NCI-H748 (cell line): ENCODE measurements around the gene PRKCA.

Experiments
- DNase-seq: peaks from one replicate; lab custom pipeline; 2025; ENCODE audit not compliant: unreplicated experiment; lab: John Stamatoyannopoulos, UW

Gene PRKCA

DNA sequence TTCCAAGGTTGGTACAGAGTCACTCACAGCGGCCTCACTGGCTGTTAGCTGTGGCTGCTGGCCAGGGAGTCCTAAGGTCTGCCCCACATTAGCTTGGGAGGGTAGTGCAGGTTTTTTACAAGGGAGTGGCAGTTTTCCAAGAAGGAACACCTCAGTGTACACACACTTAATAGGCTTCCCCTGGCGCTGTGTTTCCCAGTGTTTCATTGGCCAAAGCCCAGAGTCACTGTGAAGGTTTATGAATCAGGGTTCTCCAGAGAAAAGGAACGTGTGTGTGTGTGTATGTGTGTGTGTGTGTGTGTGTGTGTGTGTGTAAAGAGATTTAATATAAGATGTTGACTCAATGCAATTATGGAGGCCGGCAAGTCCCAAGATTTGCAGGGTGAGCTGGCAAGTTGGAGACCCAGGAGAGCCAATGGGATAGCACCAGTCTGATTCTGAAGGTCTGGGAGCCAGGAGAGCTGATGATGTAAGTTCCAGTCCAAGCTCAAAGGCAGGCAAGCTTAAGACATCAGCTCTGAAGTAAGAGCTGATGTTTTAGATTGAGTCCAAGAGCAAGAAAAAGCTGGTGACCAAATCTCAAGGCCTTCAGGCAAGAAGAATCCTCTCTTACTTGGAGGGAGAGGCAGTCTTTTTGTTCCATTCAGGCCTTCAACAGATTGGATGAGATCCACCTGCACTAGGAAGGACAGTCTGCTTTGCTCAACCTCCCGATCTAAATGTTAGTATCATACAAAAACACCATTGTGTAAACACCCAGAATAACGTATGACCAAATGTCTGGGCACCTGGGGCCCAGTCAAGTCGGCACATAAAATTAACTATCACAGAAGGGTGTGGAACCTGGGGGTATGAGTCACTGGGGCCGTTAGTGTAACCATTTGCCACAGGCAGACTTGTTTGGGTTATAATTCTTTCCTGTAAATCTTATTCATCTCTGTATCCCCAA is 206.8 kb downstream of the PRKCA start:
- DNase-seq: no peak

DNA sequence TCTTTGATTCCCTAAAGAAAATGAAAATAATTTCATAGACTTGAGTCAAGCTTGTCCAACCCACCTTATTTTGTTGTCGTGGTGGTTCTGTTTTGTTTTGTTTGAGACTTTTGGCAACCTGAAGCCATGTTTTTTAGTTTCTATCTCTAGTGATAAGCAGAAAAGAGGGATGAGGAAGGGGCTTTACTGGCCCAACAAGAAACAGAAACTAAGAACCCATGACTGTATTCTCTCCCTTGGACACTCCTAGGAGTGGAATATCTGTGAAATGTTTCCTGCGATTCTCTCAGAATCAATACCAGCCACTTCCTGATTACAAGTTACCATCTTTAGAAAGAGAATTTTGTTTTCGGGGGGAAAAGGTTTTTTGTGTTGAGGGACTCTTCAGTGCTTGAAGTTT is 207.5 kb downstream of the PRKCA start:
- DNase-seq: no peak

DNA sequence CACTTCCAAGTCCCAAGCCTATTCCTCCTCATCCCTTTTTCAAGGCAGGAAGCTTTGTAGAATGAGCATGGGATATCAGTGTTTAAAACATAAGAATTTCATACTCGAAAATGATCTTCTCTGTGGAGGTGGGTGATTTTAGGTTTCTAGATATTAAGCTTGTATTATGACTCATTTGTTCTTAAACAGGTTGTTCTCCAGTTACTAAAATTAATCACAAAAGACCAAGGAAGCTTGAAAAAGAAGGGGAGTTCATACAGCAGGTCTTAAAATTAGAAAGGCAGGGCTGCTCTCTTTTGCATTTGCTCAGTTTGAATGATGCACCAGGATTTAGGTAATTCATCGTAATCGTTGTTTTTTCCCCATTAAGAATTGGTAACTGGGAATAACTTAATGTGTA is 208.7 kb downstream of the PRKCA start:
- DNase-seq: no peak

DNA sequence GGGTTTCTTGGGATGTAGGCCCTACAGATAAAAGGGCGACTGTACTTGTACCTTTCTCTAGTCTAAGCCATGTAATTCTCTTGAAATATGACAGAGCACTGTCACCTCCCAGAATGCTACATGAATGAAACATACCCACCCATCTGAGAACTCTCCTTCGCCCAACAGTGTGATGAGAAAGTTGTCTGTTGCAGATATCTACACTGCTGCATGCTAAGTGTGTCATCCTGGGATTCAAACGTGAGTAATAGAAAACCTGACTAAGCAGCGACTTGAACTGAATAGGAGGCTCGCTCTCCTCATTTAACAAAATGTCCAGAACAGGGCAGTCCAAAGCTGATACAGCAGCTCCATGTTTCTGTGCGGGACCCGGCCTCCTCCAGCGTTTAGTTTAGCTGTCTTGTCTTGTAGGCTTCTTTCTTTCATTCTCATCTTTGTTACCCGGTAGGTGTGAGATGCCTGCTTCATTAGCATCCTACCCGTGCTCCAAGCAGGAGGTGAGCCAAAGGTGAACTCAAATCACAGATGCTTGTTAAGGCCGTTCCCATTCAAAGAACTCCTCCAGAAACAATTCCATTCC is 211.9 kb downstream of the PRKCA start:
- DNase-seq: no peak

DNA sequence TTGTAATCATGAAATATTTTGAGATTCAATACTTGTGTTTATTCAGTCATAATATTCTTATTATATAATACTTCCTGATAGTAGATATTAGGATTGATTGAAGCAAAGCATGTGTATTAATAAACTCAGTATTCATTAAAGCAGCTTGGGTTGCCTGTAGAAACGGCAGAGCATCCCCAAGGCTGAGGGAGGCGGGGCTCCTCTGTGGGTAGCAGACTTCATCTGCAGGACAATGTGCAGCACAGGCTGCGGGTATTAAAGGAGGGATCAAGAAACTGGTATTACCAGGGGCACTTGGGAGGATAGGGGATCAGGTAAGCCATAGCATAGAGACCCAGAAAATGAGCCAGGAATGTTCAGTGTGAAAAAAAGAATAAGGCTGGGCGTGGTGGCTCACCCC is 213.6 kb downstream of the PRKCA start:
- no peak for DNase-seq

DNA sequence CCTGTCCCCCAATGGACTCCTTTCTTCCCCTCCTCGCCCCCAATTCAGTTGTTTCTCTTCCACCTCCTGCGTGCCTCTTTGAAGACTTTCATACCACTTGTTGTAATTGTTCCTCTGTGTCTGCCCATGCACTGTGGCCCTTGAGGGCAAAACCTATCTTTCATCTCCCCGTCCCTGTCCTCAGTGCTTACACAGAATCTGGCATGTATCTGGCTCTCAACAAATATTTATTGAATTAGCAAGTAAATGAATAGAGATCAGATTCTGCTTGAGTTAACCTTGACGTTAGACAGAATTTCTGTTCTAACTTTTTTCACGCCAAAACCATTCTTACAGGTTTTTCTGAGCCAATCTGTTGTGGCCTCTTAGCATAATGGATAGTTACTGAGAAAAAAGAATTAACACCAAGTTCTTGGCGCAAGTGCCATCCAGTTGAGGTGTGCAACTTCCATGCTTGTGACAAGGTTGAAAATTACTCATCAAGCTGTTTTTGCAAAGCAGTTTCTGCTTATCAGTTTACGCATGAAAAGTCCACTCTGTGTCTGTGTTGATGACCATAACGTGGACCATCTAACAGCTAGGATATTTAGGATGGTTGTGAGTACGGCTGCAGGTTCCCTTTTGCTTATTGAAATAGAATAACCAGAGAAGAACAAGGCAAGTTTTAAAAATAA is 215.1 kb downstream of the PRKCA start:
- DNase-seq: no peak

DNA sequence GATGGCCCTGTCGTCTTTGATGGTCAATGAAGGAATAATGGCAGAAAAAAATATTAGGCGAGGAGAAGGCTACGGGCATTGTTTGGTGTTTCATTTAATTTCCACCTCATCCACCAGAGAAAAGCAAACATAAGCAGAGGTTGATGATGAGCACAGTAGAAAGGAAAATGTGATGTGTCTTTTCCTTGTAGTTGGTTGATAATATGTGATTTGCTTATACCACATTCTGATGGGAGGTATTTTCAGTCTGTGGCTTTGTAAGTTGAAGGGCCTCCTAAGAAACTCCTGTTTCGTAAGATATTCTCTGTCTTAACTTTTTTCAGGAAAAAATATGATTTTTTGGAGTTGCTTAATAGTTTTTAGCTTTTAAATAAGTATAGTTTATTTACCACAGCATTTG is 215.7 kb downstream of the PRKCA start:
- DNase-seq: peak; percentile 24

DNA sequence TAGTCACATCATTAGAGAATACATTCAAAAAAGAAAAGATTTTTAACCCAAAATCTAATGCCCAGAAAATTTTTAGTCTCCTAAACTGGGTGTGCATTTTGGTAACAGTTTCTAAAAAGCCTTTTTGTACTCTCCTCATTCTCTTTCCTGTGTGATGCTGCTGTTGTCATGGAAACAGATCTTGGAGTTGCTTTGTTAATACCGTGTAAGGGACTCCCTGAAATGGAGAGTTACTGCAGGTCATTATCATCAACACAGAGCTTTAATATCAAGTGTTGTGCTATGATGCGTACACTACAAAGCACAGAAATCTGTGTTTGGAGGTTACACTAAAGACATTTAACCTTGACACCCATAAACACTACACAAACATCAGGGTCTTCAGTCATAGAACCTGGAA is 216.3 kb downstream of the PRKCA start:
- DNase-seq: peak; percentile 90

DNA sequence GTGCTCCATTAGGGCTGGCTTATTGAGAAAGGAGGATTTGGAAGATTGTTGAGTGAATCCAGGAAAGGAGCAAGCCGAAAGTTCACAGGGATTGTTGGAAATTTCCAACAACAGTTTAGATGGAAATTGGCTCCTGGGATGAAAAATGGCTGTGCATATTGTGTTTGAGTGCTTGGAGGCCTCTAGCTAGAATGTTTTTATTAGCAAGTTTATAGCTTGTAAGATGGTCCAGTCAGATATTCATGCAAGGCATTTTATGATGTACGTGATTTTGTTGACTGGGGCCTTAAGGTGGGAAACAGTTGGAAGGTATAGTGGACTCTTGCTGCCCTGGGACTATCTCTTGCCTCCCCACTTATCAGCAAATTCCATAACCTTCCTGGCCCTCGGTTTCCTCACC is 216.7 kb downstream of the PRKCA start:
- DNase-seq: no peak

DNA sequence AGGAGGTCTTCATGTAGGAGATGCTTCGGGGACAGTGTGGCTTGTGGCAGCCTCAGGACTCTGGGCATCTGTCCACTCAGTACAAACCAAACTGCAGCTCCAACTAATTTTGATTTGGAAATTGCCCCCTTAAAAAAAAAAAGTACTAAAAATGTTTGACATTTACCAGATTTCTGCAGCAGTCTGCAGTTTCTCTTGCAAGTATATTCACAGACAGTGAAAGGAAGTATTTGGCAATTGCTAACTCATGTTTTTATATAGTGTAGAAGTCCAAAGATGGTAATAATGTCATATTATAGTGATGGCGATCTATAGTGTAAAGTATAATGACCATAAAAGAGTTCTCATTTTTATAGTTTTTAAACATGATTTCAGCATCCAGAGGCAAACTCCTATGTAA is 218.6 kb downstream of the PRKCA start:
- no peak for DNase-seq

DNA sequence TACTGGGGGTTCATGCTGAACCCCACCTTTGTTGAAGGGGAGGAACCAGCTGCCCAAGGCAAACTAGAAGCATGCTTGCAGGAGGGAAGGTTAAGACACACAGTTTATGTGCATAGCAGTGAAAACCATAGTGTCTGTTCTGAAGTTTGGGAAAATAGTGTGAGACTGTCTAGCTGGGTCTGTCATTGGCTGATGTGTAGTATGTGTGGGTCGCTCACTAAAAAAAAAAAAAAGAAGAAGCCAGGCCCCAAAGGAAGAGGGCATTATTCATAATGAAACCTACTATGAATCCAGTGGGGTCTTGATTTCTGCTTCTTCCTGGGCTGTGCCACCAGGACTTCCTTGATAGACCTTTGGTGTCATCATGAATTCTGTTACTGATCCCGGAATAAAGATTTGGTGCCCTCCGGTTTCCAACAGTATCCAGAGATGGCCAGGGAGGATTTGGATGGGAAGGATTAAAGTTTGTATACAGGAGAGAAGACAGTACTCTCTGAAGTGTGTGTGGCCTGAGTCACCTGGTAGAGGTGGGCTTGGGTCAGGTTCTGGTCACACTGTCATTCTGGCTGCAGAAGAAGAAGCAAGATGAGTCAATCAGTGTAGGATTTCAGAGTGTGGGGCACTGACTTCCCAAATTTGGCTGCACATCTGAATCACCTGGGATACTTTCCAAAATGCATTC is 220.3 kb downstream of the PRKCA start:
- DNase-seq: no peak

DNA sequence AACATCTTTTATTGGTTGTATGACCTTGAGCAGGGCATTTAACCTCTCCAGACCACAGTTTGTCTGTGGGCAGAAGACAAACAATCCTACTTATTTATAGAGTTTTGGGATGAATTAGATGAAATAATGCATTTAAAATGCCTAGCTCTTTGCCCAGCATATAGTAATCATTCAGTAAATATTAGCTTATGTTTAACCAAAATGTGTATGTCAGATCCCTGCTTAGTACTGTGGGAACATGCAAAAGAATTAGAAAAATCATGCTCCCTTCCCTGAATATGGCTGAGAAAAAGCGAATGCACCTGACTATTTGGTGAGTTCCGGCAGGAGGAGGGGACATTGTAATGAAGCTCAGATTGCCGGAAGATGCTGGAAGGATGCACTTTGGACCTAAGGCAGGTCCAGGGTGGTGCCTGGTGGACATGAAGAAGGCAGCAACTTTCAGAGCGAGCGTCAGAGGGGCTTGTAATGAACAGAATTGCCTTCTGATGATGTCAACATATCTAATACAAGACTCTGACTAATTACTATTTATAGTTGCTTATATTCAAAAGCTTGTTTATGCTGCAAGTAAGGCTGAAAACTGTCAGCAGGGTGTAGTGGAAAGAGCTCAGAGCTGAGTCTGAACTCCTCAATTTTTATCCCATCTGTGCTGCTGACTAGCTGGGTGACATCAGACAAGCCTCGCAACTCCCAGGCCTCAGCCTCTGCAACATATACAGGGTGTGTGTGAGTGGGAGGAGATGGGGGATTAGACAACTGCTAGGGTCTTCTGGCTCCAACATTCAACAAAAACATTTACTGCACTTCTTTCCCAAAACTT is 221.2 kb downstream of the PRKCA start:
- DNase-seq: no peak

DNA sequence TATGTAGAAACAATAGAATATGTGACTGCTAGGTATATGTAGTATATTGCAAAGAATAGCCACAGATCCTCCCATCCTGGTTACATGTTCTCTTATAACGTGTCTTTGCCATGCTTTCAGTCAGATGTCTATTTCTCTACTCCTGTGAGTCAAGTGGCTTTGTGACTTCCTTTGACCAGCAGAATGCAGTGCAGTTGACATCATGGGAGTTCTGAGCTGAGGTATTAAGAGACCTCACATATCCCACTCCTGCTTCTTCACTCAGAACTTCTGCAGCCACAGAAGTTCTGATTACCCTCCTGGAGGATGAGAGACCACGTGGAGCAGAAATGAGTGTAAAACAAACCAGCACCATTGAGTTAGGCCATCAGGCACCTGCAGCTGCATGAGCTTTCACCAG is 222.5 kb downstream of the PRKCA start:
- DNase-seq: no peak

DNA sequence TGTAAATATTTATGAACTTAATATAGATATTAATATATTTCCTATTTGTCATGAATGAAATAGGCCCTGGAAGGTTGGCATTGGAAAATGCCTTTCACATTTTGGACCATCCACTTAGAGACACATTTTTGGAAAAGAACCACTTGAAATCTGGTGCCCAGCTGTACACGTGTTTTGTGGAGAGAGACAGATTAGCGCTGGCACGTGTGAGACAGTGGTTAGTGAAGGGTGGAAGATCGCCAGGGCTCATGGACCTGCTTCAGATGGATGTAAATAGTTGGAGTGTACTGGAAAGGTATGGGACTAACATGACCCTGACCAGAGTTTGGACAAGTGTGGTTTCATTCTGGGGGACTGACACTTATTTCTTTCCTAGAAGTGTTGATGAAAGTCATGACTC is 222.9 kb downstream of the PRKCA start:
- DNase-seq: no peak

DNA sequence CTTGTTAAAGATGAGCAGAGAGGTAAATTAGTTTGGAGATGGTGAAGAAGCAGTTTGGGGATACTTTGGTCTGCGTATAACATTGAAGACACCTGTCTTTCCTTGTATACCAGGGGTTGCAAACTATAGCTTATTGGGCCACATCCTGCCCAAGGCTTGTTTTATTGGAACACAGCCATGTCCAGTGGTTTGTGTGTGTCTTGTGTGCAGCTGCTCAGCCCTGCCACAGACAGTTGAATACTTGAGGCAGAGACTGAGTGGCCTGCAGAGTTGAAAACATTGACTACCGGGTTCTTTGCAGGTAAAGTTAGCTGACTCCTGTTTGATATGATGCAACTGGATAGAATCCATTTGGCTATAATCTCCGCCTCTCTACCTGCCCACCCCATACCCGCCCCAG is 224.4 kb downstream of the PRKCA start:
- no peak for DNase-seq

DNA sequence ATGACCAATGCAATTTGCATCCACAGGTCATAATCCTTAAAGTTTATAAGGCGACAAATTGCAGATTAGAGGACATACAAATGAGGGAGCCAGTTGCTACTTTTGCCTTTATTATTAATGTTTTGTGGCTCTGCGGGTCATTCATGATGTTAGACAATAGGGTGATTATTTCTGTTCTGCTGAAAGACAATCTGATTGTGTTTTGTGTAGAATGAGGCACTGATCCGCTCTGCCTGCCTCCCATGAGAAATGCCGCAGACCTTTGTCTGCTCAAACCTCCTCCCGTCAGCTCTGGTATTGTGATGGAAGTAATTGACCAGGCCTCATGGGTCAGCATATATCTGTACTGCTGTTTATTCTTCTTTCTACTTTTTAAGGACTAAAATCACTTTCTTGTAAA is 224.9 kb downstream of the PRKCA start:
- DNase-seq: no peak

DNA sequence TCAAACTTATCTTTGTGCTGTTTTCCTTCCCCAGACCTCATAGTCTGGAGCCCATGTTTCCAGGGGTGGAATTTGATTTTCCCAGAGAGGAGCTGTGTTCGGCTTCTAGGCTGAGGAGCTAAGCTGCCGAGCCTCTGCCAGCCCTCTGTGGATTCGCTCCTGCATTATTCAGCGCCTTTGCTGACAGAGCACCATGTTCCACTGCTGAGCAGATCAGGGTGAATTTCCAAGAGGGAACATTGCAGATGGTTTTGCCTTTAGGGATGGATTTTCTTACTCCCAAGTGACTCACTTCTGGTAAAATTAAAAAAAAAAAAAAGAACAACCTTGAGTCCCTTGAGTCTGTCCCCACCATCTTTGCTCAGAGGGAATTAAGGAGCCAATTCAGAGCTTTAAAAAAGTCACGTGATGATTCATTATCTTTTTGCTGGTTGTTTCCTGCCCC is 229.5 kb downstream of the PRKCA start:
- no peak for DNase-seq

DNA sequence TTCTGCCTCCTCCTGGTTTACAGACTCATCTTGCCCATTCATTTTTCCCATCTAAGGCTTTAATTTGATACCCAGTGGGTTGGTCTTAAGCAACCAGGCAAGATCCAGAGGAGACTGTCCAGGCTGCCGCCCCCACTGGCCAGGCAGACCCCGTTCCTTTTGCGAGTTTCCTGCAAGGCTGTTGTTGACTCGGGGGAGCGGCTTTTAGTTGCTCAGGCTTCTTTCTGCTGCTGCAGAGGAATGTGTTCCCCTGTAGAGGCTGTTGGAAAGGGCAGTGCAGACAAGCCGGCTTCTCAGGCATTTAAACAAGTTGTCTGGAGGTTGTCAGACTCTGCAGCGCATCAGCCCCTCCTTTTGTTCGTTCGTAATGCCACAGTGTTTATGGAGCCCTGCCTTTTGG is 231.2 kb downstream of the PRKCA start:
- DNase-seq: no peak

DNA sequence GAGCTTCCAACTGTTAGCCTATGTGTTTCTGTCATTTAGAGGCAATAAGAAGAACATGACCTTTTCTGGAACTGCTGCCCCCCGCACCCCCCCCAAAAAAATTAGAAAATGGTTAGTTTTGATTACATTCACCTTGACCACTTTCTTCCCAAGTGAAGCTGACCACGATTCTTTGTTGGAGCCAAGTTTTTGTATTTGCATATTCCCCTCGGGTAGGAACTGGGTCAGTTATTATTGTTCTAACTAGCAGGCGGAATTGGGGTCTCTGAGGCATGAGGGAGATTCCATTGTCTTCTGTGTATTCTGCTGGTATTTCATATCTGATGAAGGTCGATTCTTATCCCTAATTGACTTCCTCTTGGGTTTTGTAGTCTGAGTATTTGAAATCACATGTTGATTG is 231.6 kb downstream of the PRKCA start:
- no peak for DNase-seq

DNA sequence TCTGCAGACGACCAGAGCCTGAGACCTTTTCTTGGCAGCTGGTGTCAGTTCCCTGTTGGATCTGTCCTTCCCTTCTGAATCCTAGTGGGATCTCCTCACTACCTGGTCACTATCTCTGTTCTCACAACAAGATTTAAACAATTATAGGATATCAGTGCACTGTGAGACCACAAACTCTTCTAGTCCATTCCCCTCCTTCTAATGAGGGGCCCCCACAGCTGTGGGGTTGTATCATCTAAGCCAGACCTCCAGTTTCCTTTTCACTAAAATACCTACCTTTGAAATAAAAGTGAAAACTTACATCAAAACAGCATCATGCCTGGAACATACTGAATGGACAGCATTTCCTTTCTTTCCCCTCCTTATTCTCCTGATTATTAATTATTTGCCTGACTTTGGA is 233.2 kb downstream of the PRKCA start:
- DNase-seq: no peak

DNA sequence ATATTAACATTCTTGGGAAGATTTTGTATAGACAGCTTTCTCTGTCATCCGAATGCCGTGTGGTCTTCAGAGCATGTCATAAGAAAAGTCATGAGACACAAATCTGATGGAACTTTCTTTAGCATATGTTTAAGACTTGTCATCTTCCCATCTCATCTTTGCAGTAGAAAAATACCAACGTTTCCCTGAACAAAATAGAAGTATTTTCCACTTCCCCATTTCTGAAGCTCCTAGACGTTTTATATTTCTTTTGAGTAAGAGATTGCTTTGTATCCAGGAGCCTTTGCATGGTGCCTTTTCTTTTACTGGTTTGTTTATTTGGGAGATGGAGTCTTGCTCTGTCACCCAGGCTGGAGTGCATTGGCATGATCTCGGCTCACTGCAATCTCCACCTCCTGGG is 235.1 kb downstream of the PRKCA start:
- no peak for DNase-seq
